CD4-positive, alpha-beta T cell treated with Interleukin-10 for 1 hour (primary cell): ENCODE measurements around the gene METTL24.

Source experiments
- DNase-seq: peaks from one replicate; pipeline ENCODE4 v3.0.0-alpha.2; 2020

METTL24 gene, protein sequence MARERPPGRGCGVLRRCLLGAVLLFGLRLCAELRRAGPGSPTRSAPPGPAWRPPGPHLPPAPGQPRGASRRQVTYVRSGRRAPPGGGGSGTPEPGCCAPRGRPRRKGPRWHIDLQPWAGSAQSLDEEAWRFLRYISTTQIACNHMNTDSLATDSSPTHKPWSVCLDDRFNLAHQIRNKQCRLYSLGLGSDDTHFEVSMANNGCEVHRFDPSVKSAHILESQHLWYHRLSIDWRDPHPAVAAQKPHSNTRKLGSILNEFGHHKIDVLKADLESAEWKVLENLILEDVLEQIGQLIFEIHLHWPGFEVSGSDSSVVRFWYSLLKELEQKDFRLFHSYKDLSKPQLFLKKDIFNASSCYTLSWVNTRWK

DNA sequence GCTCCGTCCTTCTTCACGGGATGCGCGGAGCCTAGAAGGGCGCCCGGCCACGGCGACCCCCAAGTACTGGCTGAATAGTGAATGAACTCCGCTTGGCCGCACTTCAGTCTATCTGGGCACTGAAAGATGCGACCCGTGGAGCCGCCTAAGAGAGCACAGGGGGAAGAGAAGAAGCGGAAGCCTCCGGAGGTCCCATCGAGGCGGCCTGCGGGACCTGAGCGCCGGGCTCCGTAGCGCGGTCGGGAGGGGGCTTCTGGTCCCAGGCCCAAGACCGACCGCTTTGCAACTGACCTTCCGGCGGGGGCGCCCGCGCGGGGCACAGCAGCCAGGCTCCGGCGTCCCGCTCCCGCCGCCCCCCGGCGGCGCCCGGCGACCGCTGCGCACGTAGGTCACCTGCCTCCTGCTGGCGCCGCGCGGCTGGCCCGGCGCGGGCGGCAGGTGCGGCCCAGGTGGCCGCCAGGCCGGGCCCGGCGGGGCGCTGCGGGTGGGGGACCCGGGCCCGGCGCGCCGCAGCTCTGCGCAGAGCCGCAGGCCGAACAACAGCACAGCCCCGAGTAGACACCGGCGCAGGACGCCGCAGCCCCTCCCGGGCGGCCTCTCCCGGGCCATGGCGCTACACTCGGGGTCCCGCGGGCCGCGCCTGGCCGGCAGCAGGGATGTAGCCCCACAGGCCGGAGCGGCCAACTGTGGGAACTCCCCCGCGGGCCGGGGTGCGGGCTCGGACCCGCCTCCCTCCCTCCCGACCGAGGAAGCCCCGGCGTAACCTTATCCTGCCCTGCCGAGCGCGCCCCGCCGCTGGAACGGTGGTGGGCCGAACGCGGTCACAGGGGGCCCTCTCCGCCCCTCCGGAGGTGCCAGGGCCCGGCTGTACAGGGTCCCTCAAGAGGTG is at the start of gene METTL24:
Gene METTL24 (minus strand): TSS at position 686 of the 889 bp plus-strand sequence. CDS start 77 bp downstream, at position 609.
- peak; percentile 0 for DNase-seq

DNA sequence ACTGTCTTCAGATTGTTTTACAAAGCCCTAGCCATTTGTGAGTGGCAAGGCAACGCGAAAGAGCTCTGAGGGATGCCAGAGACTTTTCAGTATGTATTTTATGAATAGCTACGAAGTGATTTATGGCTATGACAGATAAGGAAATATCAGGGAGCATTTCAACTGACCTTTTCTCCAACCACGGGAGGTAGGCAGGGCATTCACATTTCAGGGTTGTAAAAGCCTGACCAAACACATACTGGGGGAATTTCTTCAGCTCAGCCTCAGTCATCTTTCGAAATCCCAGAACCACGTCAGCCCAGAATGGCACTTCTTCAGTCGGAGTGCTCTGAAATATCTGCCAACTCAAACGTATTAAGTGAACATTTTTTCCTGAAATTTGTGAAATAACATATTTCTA is 46.5 kb upstream of the METTL24 start:
- no peak for DNase-seq

DNA sequence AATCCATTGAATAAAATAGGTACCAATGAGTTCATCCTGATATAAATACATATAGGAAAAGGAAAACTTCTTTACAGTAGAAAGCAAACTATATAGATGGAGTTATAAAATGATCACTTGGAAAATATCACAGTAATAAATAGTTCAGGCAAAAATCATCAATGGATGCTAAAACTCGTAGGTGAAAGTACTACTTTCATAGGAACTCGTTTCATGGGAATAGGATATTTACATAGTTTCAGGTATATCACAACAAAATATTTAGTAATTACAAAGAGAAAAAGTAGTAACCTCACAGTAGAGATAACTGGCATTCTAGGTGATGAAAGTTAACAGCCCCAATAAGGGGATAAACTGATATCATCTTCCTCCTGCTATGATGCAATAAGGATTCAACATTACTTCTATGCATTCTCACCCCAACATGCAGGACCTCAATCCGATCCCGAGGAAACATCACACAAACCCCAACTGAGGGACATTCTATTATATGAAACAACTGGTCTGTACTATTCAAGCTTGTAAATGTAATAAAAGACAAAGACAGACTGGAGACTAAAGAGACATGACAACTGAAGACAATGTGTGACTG is 43.5 kb upstream of the METTL24 start:
- no peak for DNase-seq

DNA sequence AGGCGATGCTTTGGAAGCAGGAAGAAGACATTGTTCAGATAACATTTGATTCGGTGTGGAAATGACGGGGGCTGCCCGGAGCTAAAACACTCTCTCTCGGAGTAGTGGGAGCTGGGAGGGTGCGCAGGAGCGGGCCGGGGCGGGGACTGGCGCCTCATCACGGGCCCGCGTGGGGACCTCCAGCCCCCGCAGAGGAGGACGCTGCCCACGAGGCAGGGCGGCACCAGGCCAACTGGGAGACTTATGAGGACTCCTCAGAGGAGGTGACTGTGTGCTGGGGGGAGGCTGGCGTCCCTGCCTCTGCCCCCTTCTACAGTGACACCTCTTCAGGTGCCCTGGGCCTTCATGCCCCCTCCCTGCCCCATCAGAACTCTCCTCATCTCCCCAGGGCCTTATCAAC is 42.1 kb upstream of the METTL24 start:
- DNase-seq: no peak

DNA sequence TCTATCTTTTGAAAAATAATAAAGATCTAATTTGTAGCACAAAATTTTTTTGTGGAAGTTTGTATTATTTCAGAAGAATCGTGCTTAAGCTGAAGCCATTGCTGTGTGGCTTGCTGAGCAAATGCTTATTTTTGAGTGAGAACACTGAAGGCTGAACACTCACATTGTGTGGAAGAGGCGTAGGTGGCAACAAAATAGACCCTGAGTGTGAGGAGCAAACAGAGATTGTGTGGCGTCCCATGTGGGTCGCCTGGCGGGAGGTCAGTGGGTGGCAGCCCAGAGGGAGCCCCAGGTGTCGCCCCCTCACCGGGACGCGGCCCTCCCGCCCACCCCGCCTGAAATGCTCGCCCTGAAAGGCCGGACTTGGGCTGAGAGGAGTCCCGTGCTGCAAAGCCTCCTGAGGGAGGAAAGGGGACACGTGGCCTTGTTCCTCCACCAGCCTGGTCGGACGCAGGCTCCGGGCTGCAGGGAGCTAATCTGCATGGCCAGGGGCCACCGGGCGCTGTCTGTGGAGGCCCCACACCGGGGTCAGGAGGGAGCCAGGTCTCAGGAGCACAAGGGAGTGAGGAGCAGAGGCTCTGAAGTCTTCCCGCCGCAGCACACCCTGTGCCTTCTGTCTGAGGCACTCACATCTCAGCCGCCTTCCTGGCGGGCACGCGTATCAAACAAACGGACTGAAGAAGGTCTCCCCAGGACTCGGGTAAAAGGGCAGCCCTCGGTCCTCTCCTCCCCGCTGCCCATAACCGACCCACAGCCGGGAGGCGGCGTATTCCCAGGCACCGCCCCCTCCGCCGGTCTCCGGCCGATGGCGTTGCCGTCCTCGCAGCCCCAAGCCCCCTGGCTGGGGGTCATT is 41.3 kb upstream of the METTL24 start:
- no peak for DNase-seq

DNA sequence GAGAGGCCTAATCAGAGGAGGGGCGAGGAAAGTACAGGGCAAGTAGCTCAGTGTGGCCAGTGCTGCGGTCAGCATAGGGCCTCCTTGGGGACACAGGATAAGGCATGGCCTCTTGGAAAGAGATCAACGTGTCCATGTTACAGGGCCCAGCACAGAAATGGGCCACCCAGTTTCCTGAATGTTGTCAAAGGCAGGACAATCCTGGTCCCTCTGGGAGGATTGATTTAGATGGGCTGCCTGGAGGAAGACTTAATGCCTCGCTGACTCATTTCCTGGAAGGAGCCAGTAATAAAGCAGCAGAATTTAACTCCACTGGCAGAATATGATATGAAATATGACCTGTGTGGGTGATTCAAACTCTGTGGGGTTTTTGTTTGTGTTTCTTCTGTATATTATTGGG is 40.6 kb upstream of the METTL24 start:
- no peak for DNase-seq

DNA sequence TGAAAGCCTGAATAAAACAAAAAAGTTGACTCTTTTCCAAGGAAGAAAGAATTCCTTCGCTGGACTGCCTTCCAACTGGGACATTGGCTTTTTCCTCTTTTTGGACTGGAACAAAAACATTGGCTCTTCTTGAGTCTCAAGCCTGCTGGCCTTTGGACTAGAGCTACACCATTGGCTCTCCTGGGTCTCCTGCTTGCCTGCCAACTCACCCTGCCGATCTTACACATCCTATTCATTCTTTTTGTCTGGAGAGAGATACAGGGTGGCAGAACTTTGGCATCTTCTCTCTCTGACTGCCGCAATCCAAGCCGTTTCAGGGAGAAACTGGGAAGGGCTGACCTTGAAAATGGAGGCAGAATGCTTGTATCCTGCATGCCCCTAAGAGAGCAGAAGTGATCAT is 37.1 kb upstream of the METTL24 start:
- no peak for DNase-seq

DNA sequence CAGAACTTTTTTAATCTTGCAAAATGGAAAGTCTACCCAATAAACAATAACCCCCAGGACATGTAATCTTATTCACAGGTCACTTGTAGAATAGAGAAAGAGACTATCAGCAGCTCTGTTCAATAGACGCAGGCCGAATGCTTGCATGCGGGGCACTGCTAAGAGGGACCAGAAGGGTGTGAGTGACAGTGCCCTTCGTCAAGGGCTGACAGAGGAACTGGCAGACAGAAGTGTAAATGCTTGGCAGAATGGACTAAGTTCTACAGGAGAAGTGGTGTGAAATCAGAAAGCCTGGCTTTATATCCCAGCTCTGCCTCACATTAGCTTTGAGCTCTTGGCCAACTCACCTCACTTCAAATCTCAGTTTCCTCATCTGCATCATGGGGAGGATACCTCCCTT is 36.3 kb upstream of the METTL24 start:
- no peak for DNase-seq

DNA sequence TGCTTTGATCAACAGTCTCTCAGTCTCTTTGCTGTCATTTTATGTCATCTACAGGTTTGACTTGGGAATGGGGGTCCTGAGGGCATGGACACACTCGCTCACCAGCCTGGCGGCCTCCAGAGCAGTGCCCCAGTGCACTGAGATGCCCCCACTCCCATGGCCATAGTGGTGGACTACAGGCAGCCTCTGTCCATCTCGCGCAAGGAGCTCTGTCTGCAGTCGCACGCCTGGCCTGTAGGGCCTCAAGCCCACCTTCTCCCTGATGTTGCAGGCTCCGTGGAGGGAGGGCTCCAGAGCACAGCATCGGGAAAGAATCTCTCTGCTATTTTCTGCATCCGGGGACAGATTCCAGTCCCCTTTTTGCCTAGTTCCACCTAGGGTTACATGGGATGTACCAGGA is 34.6 kb upstream of the METTL24 start:
- no peak for DNase-seq

DNA sequence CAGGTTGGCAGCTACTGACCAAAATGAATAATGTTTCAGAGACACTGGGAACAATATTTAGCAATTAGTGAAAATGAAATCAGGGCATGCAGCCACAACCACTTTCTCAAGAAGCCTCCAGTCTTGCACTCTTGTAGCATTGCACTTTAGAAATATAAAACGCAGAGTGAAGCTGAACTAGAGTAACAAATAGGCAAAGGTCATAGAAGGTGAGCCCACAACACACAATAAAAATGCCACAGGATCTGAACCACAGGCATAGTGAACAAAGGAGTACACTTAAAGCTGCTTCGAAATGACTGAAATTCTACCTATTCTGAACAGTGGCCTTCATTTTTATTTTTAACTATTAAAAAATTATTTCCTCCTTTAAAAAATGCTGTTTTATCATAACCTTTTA is 32.3 kb upstream of the METTL24 start:
- no peak for DNase-seq

DNA sequence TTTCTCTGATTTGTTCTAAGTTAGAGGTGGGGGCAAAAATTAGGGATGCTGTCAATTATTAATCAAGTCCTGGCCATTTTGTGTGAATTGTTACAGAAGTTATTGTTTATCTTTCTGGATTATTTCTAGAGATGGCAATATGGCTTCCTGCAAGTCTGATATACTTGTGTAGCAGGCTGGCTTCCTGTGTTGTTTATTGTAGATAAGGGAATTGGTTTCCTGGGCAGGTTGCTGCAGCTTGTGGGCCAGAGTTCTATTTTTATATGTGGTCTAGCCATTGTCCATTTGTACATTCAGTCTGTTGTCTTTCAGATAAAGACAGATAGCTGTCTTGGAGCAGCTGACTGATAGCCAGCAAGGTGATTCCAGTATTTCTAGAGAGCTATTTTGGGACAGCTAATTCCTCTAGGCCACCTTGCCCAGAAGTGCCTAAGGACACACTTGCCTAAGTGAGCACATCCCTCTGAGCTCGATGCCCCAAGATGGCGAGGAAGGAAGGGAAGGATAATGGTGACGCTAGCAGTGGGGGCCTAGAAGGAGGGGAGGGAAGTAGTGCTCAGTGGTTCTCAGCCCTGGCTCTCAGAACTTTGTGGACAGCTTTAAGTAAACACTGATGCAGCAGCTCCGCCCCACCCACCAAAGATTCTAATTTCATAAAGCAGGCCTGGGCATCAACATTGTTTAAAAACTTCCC is 31.7 kb upstream of the METTL24 start:
- no peak for DNase-seq

DNA sequence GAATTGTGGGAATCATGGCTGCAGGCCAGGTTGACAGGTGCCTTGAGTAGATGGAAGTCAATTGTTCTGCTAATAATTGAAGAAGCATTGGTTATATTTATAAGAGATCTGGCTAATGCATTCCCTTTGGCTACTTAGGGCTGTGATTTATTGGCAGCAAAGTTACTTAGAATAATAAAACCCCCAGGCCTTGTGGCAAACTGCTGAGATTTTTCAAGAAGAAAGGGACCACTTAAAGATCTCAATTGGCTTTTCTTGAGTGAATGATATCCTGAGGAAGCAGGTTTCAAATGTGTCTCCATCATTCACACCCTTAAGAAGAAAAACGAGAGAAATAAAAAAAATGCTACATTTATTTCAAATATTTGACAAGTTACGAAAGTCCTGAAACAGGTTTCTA is 29.8 kb upstream of the METTL24 start:
- no peak for DNase-seq

DNA sequence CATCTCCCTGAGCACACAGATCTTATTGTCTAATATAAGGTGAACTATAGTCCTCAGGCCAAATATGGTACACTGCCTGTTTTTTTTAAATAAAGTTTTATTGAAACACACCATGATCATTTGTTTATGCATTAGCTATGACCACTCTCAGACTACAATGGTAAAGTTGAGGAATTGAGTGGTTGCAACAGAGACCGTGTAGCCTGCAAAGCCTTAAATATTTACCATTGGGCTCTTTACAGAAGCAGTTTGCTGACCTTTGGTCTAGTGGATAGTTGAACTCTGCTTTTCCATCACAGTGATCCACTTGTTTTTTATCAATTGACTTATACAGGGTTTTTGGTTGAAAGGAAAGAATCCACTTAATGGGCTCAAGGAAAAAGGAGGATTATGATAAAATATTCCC is 27.3 kb upstream of the METTL24 start:
- no peak for DNase-seq

DNA sequence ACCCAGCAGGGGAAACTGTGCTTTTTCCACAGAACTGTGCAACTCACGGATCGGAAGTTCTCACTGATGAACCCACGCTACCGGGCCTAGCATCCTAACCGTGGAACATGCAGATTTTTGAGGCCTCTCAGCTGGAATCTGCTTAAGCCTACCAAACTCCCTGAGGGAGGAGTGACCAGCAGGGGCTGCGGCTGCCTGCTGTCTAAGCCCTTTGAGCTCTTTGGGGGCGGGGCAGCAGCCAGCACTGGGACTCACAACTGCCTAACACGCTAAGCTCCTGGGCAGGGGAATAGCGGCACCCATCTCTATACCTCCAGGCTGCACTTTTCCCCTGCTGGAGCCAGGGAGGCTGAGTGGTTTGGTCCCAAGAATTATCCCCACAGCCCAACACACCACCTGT is 20.4 kb upstream of the METTL24 start:
- no peak for DNase-seq

DNA sequence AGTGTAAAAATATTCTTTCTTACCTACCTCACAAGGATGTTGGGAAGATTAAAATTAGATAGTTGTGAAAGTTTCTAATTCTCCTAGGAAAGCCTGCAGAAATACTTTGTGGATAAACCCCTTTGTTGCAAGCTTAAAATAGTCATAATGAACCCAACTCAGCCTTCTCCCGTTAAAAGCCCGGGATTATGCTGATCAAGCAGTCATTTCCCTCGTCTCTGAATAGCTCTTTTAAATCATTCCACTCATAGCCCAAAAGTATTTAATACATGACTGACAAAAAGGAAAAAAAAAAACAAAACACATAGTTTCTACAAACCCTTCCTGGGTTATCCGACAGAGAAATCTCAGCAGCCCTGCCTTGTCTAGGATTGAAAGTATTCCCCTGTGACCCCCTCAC is 10.9 kb upstream of the METTL24 start:
- no peak for DNase-seq

DNA sequence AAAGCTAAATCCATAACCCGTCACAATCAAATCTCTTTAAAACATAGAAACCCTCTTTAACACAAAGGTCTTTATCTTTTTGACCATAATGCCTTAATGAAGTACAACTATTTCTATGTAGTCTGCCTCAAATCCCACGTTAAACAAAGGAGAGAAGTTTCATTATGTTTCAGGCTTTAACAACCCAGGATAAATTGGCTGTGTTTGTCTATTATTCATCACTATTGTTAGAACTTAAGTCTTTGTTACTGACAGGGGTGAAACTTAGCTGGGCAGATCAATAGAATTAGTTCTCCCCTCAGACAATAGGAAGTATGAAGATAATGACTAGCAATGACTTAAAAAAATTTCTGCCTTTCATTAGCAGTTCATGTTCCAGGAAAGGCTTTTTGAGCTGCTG is 10.1 kb upstream of the METTL24 start:
- no peak for DNase-seq

DNA sequence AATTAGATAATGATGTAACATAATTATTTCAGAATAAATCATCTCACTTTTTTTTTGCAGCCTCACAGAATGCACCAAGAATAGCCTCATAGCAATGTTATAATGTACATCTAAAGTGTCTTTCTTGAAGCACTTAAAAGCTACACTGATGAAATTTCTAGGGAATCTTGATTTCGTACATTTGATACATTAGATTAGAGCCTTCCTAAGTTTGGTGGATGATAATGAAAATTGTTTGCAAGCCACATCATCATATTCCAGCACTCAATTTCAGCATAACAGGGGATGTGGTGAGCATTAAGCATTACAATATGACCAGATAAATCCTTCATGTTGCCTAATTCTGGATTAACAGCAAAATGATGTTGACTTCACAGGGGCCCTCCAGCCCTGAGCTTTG is 9.7 kb upstream of the METTL24 start:
- DNase-seq: no peak

DNA sequence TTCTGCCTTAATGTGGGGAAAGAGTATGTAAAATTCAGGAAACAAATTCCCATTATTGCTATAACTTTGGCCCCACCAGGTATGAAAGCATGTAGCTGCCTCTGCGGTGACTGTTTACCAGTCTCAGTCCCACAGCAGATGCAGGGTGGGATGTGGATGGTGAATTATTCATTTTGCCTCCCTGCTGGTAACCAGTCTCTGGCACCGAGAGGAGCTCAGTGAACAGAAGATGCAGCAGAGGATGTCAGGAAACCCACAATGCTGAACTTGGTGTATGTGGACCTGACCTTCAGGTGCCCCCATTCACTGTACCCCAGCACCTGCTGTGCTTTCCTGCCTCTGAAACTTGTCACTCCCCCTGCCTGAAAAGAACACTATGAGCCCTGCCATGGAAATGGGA is 8.8 kb upstream of the METTL24 start:
- DNase-seq: no peak

DNA sequence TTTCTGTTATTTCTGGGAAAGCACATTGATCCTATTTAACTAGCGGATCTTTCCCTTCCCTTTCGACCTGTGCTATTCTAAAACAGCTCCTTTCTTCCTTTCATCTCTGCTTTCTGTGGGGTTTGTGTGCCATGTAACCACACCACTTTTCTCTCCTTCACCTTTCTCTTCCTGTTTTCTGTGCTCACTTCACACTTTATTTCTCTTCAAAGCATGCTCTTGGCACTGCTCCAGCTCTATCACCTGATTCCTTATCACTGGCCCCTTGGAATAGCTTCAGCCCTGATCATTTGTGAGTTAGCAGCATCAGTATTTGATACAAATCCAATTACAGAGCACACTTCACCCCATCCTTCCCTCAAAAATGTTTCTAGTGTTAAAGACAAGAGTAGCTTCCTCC is 8.1 kb upstream of the METTL24 start:
- DNase-seq: no peak

DNA sequence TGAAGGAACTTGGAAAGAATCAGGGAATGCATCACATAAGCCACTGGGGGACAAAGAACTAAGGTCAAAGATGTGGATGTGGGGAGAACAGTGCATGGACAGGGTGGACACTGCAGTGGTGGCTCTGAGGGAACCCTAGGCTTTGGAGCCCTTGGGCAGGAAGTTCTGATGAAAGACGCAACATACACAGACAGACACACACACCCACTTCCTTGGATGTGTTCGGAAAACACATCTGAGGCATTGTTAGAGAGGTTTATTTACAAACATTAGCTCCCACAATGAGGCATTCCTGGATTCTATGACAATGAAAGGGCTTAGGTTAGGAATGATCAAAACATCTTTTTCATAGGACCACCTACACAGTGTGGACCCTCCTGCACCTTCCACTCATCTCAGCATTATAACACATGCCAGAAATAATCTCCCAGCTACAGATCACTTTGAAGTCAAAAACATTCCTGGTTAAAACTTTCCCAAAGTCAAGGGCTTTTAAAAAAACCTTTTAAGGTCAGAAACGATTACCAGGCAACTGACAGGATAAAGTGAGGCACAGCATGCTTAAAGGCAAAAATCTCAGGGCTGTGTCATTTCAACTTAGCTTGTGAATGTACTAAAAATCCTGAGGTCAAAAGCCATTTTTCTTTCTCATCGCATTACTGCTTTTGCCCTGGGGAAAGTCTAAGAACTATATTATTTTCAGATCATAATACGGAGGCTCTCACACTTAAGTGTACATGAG is 6.4 kb upstream of the METTL24 start:
- DNase-seq: no peak

DNA sequence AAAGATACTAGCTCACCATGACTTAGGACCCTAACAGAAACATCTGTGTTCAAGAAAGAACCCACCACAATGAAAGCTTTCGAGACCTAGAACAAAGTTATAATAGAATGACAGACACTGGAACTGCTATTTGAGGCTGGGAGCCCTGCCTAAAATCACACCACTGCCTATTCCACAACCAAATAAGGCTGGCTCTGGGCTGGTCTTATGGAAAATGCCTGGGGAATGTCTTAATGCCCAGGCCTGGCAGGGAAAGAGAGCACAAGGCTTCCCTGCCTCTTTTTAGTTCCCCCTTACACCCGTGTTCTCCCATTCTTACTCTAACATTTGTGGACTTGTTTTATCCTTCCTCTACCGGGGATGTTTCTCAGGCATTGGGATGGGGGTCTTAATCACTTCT is 5.6 kb upstream of the METTL24 start:
- DNase-seq: no peak

DNA sequence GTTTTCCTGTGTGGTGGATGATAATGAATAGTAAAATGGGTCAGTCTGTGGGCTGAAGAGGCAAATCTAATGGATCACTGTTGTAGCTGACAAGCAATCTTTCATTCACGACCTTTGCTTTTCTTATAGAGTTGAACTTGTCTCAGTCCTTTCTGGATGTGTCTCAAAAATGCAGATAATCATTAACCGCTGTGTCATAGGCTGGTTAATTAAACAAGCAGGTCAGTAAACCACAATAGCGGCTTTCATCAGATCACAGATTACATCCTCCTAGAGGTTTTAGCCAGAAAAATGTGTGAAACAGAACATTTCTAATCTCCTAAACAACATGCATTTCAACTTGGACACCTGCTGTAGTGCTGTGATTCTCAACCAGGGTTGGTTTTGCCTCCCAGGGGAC is 2.5 kb upstream of the METTL24 start:
- DNase-seq: no peak
